T-helper 22 cell (primary cell): Measurements from ENCODE around the gene ANAPC4.
"Not testable (repeated sequence)": the region's sequence is repeated elsewhere in the genome, so short reads cannot be mapped to it uniquely, and the experiment has no call there.

Experiments
- DNase-seq: peaks from one replicate; pipeline ENCODE4 v3.0.0-alpha.2; 2020; ENCODE audit warnings: low read depth

Gene ANAPC4

GRCh38 chr4:25376754-25377571, at the start of gene ANAPC4:
Gene ANAPC4 (plus strand): TSS chr4:25377263. CDS start chr4:25377428, 165 bp downstream.
- peak; percentile 98 for DNase-seq

- not testable (repeated sequence) for DNase-seq
Observed at GRCh38 chr4:25328463-25328862, 48.6 kb upstream of the ANAPC4 start.

GRCh38 chr4:25330335-25330734, 46.7 kb upstream of the ANAPC4 start:
- DNase-seq, result no peak

GRCh38 chr4:25330905-25331808, 45.9 kb upstream of the ANAPC4 start:
- no peak for DNase-seq

- no peak for DNase-seq
Observed at GRCh38 chr4:25343671-25344070, 33.4 kb upstream of the ANAPC4 start.

- no peak for DNase-seq
Observed at GRCh38 chr4:25345744-25346143, 31.3 kb upstream of the ANAPC4 start.

GRCh38 chr4:25346913-25347312, 30.1 kb upstream of the ANAPC4 start:
- no peak for DNase-seq

- no peak for DNase-seq
Observed at GRCh38 chr4:25347473-25347872, 29.6 kb upstream of the ANAPC4 start.

- DNase-seq, result no peak
Observed at GRCh38 chr4:25347971-25348370, 29.1 kb upstream of the ANAPC4 start.

- no peak for DNase-seq
Observed at GRCh38 chr4:25350561-25350960, 26.5 kb upstream of the ANAPC4 start.

- DNase-seq, result no peak
Observed at GRCh38 chr4:25351777-25352416, 25.2 kb upstream of the ANAPC4 start.

GRCh38 chr4:25356068-25356467, 21.0 kb upstream of the ANAPC4 start:
- no peak for DNase-seq

GRCh38 chr4:25358515-25359275, 18.4 kb upstream of the ANAPC4 start:
- no peak for DNase-seq

- no peak for DNase-seq
Observed at GRCh38 chr4:25361253-25361652, 15.8 kb upstream of the ANAPC4 start.

- no peak for DNase-seq
Observed at GRCh38 chr4:25367004-25367621, 9.9 kb upstream of the ANAPC4 start.

GRCh38 chr4:25367877-25368276, 9.2 kb upstream of the ANAPC4 start:
- DNase-seq, result no peak

- DNase-seq, result no peak
Observed at GRCh38 chr4:25368315-25368714, 8.7 kb upstream of the ANAPC4 start.

GRCh38 chr4:25370242-25370641, 6.8 kb upstream of the ANAPC4 start:
- DNase-seq, result no peak

- not testable (repeated sequence) for DNase-seq
Observed at GRCh38 chr4:25372549-25372948, 4.5 kb upstream of the ANAPC4 start.

GRCh38 chr4:25377572-25378436, 741 bp downstream of the ANAPC4 start:
- no peak for DNase-seq
